HepG2 (cell line): ENCODE results near the gene NOTCH4. TPM values are rescaled to one million over a fixed set of nuclear protein-coding genes. Genes with fewer than 3 reads are reported as not detected.

Experiments
- ARID2 ChIP-seq: sonication (generic); formaldehyde crosslinking; IDR thresholded peaks from 2 replicates; pipeline ENCODE4 v1.8.1; 2022; ENCODE audit warnings: mild to moderate bottlenecking, missing genetic modification reagents, borderline replicate concordance
- FOXP1 ChIP-seq, 2 experiments: fragments of 450-650 bp in 1 of 2; IDR thresholded peaks; 2 replicates each; pipeline ENCODE4 v1.6.1; 2017 to 2018; ENCODE audit warnings: antibody characterized with exemption in 1 of 2
- GPBP1L1 ChIP-seq: sonication (generic); formaldehyde crosslinking; IDR thresholded peaks from 2 replicates; pipeline ENCODE4 v1.5.0; 2020; ENCODE audit warnings: mild to moderate bottlenecking, missing genetic modification reagents
- KDM4B ChIP-seq: sonication (generic); formaldehyde crosslinking; IDR thresholded peaks from 2 replicates; pipeline ENCODE4 v1.4.0; 2020; ENCODE audit warnings: missing genetic modification reagents
- MLX ChIP-seq: IDR thresholded peaks from 2 replicates; pipeline ENCODE4 v1.6.1; 2016
- MYNN ChIP-seq: sonication (generic); formaldehyde crosslinking; IDR thresholded peaks from 2 replicates; pipeline ENCODE4 v1.4.0; 2020; ENCODE audit warnings: mild to moderate bottlenecking, low read depth, missing genetic modification reagents
- NFE2L2 ChIP-seq: fragments of 150-350 bp; IDR thresholded peaks from 2 replicates; pipeline ENCODE4 v1.6.1; 2014; ENCODE audit warnings: low read length
- NR2F2 ChIP-seq: IDR thresholded peaks from 2 replicates; pipeline ENCODE4 v1.6.1; 2012; ENCODE audit warnings: low read depth, inconsistent platforms, borderline replicate concordance
- NR2F6 ChIP-seq, 2 experiments: IDR thresholded peaks; 2 replicates each; pipeline ENCODE4 v1.6.1; 2016; ENCODE audit warnings: antibody characterized with exemption in 1 of 2, mild to moderate bottlenecking in 1 of 2
- YY1 ChIP-seq: IDR thresholded peaks from 2 replicates; pipeline ENCODE4 v1.6.1; 2011; ENCODE audit warnings: low read length, low read depth, moderate library complexity, mild to moderate bottlenecking; ENCODE audit not compliant: insufficient read depth, insufficient replicate concordance
- ZBTB37 ChIP-seq: sonication (generic); formaldehyde crosslinking; IDR thresholded peaks from 2 replicates; pipeline ENCODE4 v1.4.0; 2020; ENCODE audit warnings: mild to moderate bottlenecking, missing genetic modification reagents
- ZBTB44 ChIP-seq: sonication (generic); formaldehyde crosslinking; IDR thresholded peaks from 2 replicates; pipeline ENCODE4 v1.4.0; 2020; ENCODE audit warnings: missing genetic modification reagents
- ZFP91 ChIP-seq: sonication (generic); formaldehyde crosslinking; IDR thresholded peaks from 2 replicates; pipeline ENCODE4 v1.9.0; 2022; ENCODE audit warnings: missing genetic modification reagents, mild to moderate bottlenecking, borderline replicate concordance
- ZMYM4 ChIP-seq: sonication (generic); formaldehyde crosslinking; IDR thresholded peaks from 2 replicates; pipeline ENCODE4 v1.8.1; 2023; ENCODE audit warnings: mild to moderate bottlenecking, missing genetic modification reagents
- ZNF124 ChIP-seq: sonication (generic); formaldehyde crosslinking; IDR thresholded peaks from 2 replicates; pipeline ENCODE4 v1.4.0; 2020; ENCODE audit warnings: missing genetic modification reagents
- ZNF138 ChIP-seq: sonication (generic); formaldehyde crosslinking; IDR thresholded peaks from 2 replicates; pipeline ENCODE4 v1.5.0; 2020; ENCODE audit warnings: mild to moderate bottlenecking, low read depth, missing genetic modification reagents
- ZNF512B ChIP-seq: sonication (generic); formaldehyde crosslinking; IDR thresholded peaks from 2 replicates; pipeline ENCODE4 v1.5.1; 2020; ENCODE audit warnings: missing genetic modification reagents, mild to moderate bottlenecking, borderline replicate concordance
- ZNF530 ChIP-seq: sonication (generic); formaldehyde crosslinking; IDR thresholded peaks from 2 replicates; pipeline ENCODE4 v1.5.0; 2020; ENCODE audit warnings: low read depth, mild to moderate bottlenecking, missing genetic modification reagents
- ZNF777 ChIP-seq: sonication (generic); formaldehyde crosslinking; IDR thresholded peaks from 2 replicates; pipeline ENCODE4 v1.4.0; 2020; ENCODE audit warnings: missing genetic modification reagents
- polyA plus RNA-seq, 8 experiments: library from polyadenylated mRNA; depleted of rRNA in 3 of 8; stranded (reverse) in 7 of 8; unstranded in 1 of 8; fragments of >200 nt; fragmentation: Illumina TruSeq in 4 of 8; extraction: Trizol in 4 of 8; gene quantifications; 2 replicates each; pipeline versions ENCODE4 v1.2.1 to v1.2.3, GENCODE V29; 2011 to 2016; ENCODE audit warnings: low read depth in 4 of 8, missing spikeins in 1 of 8, mixed read lengths in 1 of 8; ENCODE audit not compliant: insufficient read depth in 1 of 8
- total RNA-seq, 5 experiments: library from RNA; depleted of rRNA; stranded (reverse); fragments of >200 nt; fragmentation: Illumina TruSeq; extraction: Trizol; gene quantifications; 2 replicates each; pipeline ENCODE4 v1.2.3, GENCODE V29; 2016; ENCODE audit warnings: low read depth in 1 of 5

Gene NOTCH4
- total and polyA plus RNA-seq, 2 of the 13 experiments (the other 11 are each of a cell fraction or from before 2014, with no cell fraction given): 0.51 to 0.83 TPM

GRCh38 chr6:32177788-32178546 is 45.9 kb downstream of the NOTCH4 start, which contains the start of gene RNF5 (continued):
- peak; percentile 62 for TF ChIP-seq ZFP91 (CRISPR knock-in tag)
- no peak; the same call in 1 of the 2 replicates for TF ChIP-seq NR2F6 (IDR thresholded peaks at IDR 0.05)
- no peak for TF ChIP-seq NR2F6 (CRISPR knock-in tag; IDR thresholded peaks at IDR 0.05)
- TF ChIP-seq GPBP1L1: no peak
- no peak for TF ChIP-seq ZNF530 (CRISPR knock-in tag)
- TF ChIP-seq ZBTB37: no peak
- no peak for TF ChIP-seq ZNF138 (CRISPR knock-in tag)
- no peak for TF ChIP-seq ARID2 (CRISPR knock-in tag)
- no peak; the same call in 1 of the 2 replicates for TF ChIP-seq NFE2L2
- no peak for TF ChIP-seq NR2F2
- no peak for TF ChIP-seq ZNF777 (CRISPR knock-in tag)
- TF ChIP-seq ZBTB44 (CRISPR knock-in tag): no peak
- no peak for TF ChIP-seq ZNF512B
- 0 out of 2 replicates have a peak, but pooled peaks have one; percentile 20 for TF ChIP-seq KDM4B (CRISPR knock-in tag)
- 0 out of 2 replicates have a peak, but pooled peaks have one; percentile 5 for TF ChIP-seq MLX (CRISPR knock-in tag)
- no peak for TF ChIP-seq ZNF124 (CRISPR knock-in tag)
- TF ChIP-seq MYNN (CRISPR knock-in tag): no peak; the same call in 1 of the 2 replicates
- peak; percentile 12 for TF ChIP-seq ZMYM4 (CRISPR knock-in tag)
- TF ChIP-seq YY1: peak; percentile 76
- TF ChIP-seq FOXP1 (IDR thresholded peaks at IDR 0.05): no peak
- TF ChIP-seq FOXP1 (CRISPR knock-in tag; IDR thresholded peaks at IDR 0.05): 0 out of 2 replicates have a peak, but pooled peaks have one; percentile 8
